Measurements from ENCODE around the gene KCNG3.

Gene KCNG3

GRCh38 chr2:42480402-42480801 is 13.4 kb downstream of the KCNG3 start:
- no peak for DNase-seq

- no peak for DNase-seq
Observed at GRCh38 chr2:42474765-42475454, 18.9 kb downstream of the KCNG3 start.

GRCh38 chr2:42470706-42471105 is 23.1 kb downstream of the KCNG3 start:
- DNase-seq, result no peak

- no peak for DNase-seq
Observed at GRCh38 chr2:42464631-42465030, 29.2 kb downstream of the KCNG3 start.

- DNase-seq, result no peak
Observed at GRCh38 chr2:42463570-42463969, 30.2 kb downstream of the KCNG3 start.

- no peak for DNase-seq
Observed at GRCh38 chr2:42459296-42459695, 34.5 kb downstream of the KCNG3 start.

- DNase-seq, result no peak
Observed at GRCh38 chr2:42458396-42458795, 35.4 kb downstream of the KCNG3 start.

GRCh38 chr2:42457011-42457410 is 36.8 kb downstream of the KCNG3 start:
- DNase-seq, result no peak

GRCh38 chr2:42456126-42456839 is 37.5 kb downstream of the KCNG3 start:
- no peak for DNase-seq

GRCh38 chr2:42452545-42452944 is 41.2 kb downstream of the KCNG3 start:
- no peak for DNase-seq

- DNase-seq, result no peak
Observed at GRCh38 chr2:42450136-42450535, 43.6 kb downstream of the KCNG3 start.

GRCh38 chr2:42449163-42450087 is 44.4 kb downstream of the KCNG3 start:
- DNase-seq, result no peak

- no peak for DNase-seq
Observed at GRCh38 chr2:42448163-42448562, 45.6 kb downstream of the KCNG3 start.

- no peak for DNase-seq
Observed at GRCh38 chr2:42446503-42447271, 47.1 kb downstream of the KCNG3 start.

GRCh38 chr2:42443718-42444399 is 49.9 kb downstream of the KCNG3 start:
- no peak for DNase-seq

- no peak for DNase-seq
Observed at GRCh38 chr2:42442774-42443173, 51.0 kb downstream of the KCNG3 start.

GRCh38 chr2:42438685-42439084 is 55.1 kb downstream of the KCNG3 start:
- no peak for DNase-seq

- DNase-seq, result no peak
Observed at GRCh38 chr2:42436370-42436769, 57.4 kb downstream of the KCNG3 start.

- no peak for DNase-seq
Observed at GRCh38 chr2:42435628-42436027, 58.2 kb downstream of the KCNG3 start.

GRCh38 chr2:42430188-42430587 is 63.6 kb downstream of the KCNG3 start:
- no peak for DNase-seq

- DNase-seq, result no peak
Observed at GRCh38 chr2:42429352-42429751, 64.4 kb downstream of the KCNG3 start.

GRCh38 chr2:42425697-42426096 is 68.1 kb downstream of the KCNG3 start:
- DNase-seq, result no peak
